ENCODE data around the gene ADCY1.

ADCY1 gene

DNA sequence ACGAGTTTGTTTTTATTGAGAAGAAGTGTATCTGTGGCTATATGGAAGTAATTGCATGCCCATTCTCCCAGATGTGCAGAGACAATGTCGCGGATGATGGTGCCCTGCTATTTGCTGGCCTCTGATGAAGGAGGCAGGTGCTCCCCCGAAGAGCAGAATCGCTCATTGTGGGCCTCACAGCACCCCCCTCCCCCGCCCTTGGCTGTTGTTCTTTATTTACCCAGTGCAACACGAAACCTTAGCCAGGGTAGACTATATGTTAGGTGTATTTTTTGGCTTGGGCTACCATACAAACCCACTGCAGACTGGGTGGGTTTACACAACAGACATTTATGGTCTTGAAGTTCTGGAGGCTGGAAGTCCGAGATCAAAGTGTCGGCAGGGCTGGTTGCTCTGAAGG is 3.4 kb upstream of the ADCY1 start:
- Mint-ChIP-seq H3K4me3 (no peak overlapping the region), H3K27ac (no peak overlapping the region), H3K4me1 (no peaks in the 10 kb centered on the region), H3K36me3 (no peaks in the 10 kb centered on the region), H3K27me3 (peaks cover 44% of the 10 kb centered on the region), H3K9me3 (no peaks in the 10 kb centered on the region)
- no peak for ATAC-seq

- no peak overlapping the region for H3K4me3 Mint-ChIP-seq
- H3K27ac Mint-ChIP-seq = no peak overlapping the region
- H3K36me3 Mint-ChIP-seq = no peaks in the 10 kb centered on the region
- H3K4me1 Mint-ChIP-seq = no peaks in the 10 kb centered on the region
- ATAC-seq = no peak
- H3K9me3 Mint-ChIP-seq = no peaks in the 10 kb centered on the region
- peaks cover 53% of the 10 kb centered on the region for H3K27me3 Mint-ChIP-seq
Measured at GRCh38 chr7:45573204-45573603, 964 bp upstream of the ADCY1 start.

- H3K27me3 Mint-ChIP-seq = peaks cover 53% of the 10 kb centered on the region
- no peaks in the 10 kb centered on the region for H3K4me1 Mint-ChIP-seq
- H3K36me3 Mint-ChIP-seq = no peaks in the 10 kb centered on the region
- H3K9me3 Mint-ChIP-seq = no peaks in the 10 kb centered on the region
- H3K4me3 Mint-ChIP-seq = no peak overlapping the region
- ATAC-seq = no peak
- H3K27ac Mint-ChIP-seq = no peak overlapping the region
Measured at GRCh38 chr7:45574416-45574668, 174 bp downstream of the ADCY1 start.

DNA sequence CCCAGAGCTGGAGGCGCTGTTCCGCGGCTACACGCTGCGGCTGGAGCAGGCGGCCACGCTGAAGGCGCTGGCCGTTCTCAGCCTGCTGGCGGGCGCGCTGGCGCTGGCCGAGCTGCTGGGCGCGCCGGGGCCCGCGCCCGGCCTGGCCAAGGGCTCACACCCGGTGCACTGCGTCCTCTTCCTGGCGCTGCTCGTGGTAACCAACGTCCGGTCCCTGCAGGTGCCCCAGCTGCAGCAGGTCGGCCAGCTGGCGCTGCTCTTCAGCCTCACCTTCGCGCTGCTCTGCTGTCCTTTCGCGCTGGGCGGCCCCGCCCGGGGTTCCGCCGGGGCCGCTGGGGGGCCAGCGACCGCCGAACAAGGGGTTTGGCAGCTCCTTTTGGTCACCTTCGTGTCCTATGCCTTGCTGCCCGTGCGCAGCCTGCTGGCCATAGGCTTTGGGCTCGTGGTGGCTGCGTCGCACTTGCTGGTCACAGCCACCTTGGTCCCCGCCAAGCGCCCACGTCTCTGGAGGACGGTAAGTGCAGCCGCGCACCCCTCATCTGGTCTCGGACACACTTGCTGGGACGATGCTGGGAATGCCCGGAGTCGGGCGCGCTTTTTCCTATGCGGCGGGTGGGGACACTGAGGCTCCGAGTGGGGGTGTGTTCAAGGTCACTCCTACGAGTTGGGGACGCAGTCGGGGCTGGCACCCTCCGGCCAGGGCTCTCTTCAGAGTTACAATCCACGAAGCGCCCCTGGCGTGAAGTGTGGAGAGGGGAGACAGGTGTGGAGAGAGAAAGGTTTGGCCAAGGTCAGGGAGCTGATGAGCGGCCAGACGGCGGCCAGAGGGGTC is 717 bp downstream of the ADCY1 start:
- Mint-ChIP-seq H3K27me3 (peaks cover 51% of the 10 kb centered on the region), H3K9me3 (no peaks in the 10 kb centered on the region), H3K27ac (no peak overlapping the region), H3K36me3 (no peaks in the 10 kb centered on the region), H3K4me3 (no peak overlapping the region), H3K4me1 (no peaks in the 10 kb centered on the region)
- no peak for ATAC-seq

GRCh38 chr7:45575501-45576248 is 1.5 kb downstream of the ADCY1 start:
- Mint-ChIP-seq H3K27me3 (peaks cover 43% of the 10 kb centered on the region), H3K4me3 (no peak overlapping the region), H3K4me1 (no peaks in the 10 kb centered on the region), H3K36me3 (no peaks in the 10 kb centered on the region), H3K27ac (no peak overlapping the region), H3K9me3 (no peaks in the 10 kb centered on the region)
- ATAC-seq = no peak

DNA sequence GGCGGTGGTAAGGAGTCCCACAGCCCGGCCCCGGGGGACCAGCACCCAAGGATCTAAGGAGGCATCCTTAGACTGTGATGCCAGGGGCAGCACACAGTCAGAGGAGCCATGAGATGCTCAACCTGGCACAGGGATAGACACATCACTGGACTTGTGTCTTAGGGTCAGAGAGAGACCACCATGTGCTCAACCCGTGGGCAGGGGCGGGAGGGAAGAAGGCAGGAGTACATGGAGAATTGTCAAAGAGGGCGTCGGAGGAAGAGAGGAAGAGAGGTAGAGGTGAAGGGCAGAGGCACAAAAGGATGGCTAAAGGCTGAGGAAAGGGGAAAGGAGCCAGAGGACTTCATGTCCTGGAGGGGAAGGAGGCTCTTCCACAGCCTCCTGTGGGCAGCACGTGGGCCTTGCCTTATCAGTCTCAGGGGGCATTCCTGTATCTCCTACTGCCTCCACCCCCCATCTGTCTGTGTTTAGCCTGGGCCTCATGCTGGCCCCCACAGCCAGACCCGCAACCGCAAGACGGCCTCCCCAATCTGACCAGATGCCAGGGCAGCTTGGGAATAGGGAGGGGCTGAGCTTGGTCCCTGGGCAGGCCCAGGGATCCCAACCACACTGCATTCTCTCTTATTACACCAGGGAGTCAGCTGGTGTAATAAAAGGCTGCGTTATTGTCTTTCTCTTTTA is 2.2 kb downstream of the ADCY1 start:
- Mint-ChIP-seq H3K27ac (no peak overlapping the region), H3K4me1 (no peaks in the 10 kb centered on the region), H3K27me3 (peaks cover 42% of the 10 kb centered on the region), H3K36me3 (no peaks in the 10 kb centered on the region), H3K4me3 (no peak overlapping the region), H3K9me3 (no peaks in the 10 kb centered on the region)
- ATAC-seq = no peak

DNA sequence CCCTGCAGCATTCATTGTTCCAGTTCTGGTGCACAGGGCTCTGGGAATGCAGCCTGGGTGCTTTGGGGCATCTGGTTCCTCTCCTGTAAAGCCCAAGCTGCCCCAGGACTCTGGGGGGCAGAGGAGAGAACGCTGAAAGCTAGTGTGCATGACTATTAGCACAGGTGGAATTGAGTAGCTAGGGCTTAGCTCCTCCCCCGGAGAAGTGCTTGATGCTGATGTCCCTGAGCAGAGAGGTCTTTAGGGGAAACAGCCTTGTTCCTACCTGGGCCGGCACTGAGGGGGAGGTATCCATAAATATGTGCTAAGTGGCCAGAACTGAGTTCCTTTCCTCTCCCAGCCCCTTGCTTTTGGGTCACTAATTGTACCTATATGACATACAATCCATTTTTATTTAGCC is 3.9 kb downstream of the ADCY1 start:
- no peak overlapping the region for H3K27ac Mint-ChIP-seq
- no peaks in the 10 kb centered on the region for H3K36me3 Mint-ChIP-seq
- peaks cover 32% of the 10 kb centered on the region for H3K27me3 Mint-ChIP-seq
- no peak for ATAC-seq
- H3K4me1 Mint-ChIP-seq = no peaks in the 10 kb centered on the region
- H3K9me3 Mint-ChIP-seq = no peaks in the 10 kb centered on the region
- no peak overlapping the region for H3K4me3 Mint-ChIP-seq

- H3K27me3 Mint-ChIP-seq = peaks cover 28% of the 10 kb centered on the region
- no peaks in the 10 kb centered on the region for H3K9me3 Mint-ChIP-seq
Measured at GRCh38 chr7:45578467-45578866, 4.3 kb downstream of the ADCY1 start.

DNA sequence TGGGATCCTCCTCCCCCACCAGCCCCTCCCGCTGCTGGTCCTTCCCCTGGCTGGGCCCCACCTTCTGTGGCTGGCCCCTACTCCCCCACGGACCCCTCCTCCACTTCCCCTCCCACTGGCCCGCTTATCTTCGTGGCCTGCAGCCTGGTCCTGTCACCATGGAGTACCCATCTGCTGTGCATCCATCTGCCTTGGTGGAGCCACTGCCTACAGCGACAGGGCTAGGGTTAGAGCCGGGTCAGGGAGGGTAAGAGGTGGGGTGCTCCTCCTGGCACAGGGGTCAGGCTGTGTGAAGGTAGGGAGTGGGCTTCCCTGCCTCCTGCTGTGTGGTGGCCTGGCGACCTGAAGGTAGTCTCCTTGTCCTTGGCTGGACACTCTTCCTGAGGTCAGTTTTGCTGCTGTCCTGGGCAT is 5.2 kb downstream of the ADCY1 start:
- no peak overlapping the region for H3K4me3 Mint-ChIP-seq
- H3K36me3 Mint-ChIP-seq = no peaks in the 10 kb centered on the region

More at GRCh38 chr7:45578467-45578866, 4.3 kb downstream of the ADCY1 start:
- H3K4me1 Mint-ChIP-seq = no peaks in the 10 kb centered on the region
- ATAC-seq = no peak
- H3K36me3 Mint-ChIP-seq = no peaks in the 10 kb centered on the region
- no peak overlapping the region for H3K4me3 Mint-ChIP-seq
- no peak overlapping the region for H3K27ac Mint-ChIP-seq

DNA sequence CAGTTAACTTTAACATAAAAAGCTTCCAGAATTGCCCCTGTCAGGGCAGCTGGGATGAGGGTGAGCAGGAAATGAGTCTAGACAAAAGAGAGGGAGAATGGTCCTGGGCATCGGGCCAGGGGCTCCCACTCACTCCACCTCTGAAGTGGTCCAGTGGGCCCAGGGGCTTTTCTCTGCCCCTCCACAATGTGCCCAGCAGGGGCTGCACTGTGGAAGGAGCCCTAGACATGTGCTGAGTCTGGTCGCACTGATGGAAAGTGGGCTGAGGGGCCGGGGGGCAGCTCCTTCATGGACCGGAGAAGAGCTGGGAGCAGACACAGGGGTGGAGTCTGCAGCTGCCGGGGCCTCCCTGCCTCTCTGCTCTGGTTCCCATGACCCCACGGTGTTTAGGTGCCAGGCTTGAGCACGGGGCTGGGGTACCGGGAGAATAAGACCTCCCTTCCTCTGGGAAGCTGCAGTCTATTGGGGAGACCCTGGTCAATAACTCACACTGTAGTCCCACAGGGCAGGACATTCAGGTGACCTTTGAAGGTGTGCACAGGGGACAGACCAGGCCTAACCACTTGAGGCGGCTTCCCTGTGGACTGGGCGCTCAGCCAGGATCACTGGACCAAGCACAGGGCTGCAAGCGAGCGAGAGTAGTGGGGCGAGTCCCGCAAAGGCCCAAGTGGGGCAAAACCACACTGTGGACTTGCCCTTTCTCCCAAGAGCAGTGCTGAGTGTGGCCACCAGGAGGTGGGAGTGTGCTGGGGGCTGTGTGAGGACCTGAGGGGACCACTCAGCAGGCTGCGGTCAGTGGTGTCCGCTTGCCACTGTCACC is 6.1 kb downstream of the ADCY1 start:
- Mint-ChIP-seq H3K27ac (no peak overlapping the region), H3K4me1 (no peaks in the 10 kb centered on the region), H3K36me3 (no peaks in the 10 kb centered on the region), H3K4me3 (no peak overlapping the region), H3K9me3 (no peaks in the 10 kb centered on the region), H3K27me3 (peaks cover 16% of the 10 kb centered on the region)
- ATAC-seq = no peak

More for the DNA sequence above, 5.2 kb downstream of the ADCY1 start:
- Mint-ChIP-seq H3K27me3 (peaks cover 21% of the 10 kb centered on the region), H3K4me1 (no peaks in the 10 kb centered on the region), H3K27ac (no peak overlapping the region), H3K9me3 (no peaks in the 10 kb centered on the region)
- no peak for ATAC-seq

GRCh38 chr7:45581271-45581780 is 7.2 kb downstream of the ADCY1 start:
- ATAC-seq = no peak
- H3K9me3 Mint-ChIP-seq = no peaks in the 10 kb centered on the region
- no peaks in the 10 kb centered on the region for H3K4me1 Mint-ChIP-seq
- no peaks in the 10 kb centered on the region for H3K36me3 Mint-ChIP-seq
- H3K27ac Mint-ChIP-seq = no peak overlapping the region
- no peak overlapping the region for H3K4me3 Mint-ChIP-seq
- H3K27me3 Mint-ChIP-seq = peaks cover 5% of the 10 kb centered on the region

GRCh38 chr7:45582136-45582749 is 8.1 kb downstream of the ADCY1 start:
- no peak for ATAC-seq
- no peaks in the 10 kb centered on the region for H3K9me3 Mint-ChIP-seq
- H3K36me3 Mint-ChIP-seq = no peaks in the 10 kb centered on the region
- no peak overlapping the region for H3K4me3 Mint-ChIP-seq
- no peaks in the 10 kb centered on the region for H3K27me3 Mint-ChIP-seq
- H3K27ac Mint-ChIP-seq = no peak overlapping the region
- H3K4me1 Mint-ChIP-seq = no peaks in the 10 kb centered on the region

GRCh38 chr7:45582868-45583277 is 8.7 kb downstream of the ADCY1 start:
- no peaks in the 10 kb centered on the region for H3K36me3 Mint-ChIP-seq
- H3K9me3 Mint-ChIP-seq = no peaks in the 10 kb centered on the region
- H3K4me1 Mint-ChIP-seq = no peaks in the 10 kb centered on the region
- H3K27ac Mint-ChIP-seq = no peak overlapping the region
- no peak for ATAC-seq
- H3K4me3 Mint-ChIP-seq = no peak overlapping the region
- H3K27me3 Mint-ChIP-seq = no peaks in the 10 kb centered on the region

DNA sequence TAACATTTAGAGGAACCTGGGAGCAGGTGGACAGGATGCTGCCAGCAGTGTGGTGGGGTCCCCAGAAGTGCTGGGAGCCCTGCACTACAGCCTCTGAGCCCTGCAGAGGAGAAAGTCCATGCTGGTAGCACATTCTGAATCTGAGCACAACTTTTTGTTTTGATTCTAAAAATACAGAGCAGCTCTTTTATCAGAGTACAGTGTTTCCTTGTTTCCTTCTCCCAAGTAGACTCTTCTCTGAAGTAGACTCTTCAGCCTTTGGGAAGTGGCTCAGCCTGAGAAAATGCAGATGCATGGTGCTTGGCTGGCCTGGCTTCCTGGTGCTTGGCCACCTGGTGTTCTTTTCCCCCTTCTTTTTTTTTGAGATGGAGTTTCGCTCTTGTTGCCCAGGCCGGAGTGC is 9.1 kb downstream of the ADCY1 start:
- Mint-ChIP-seq H3K4me1 (no peaks in the 10 kb centered on the region), H3K9me3 (no peaks in the 10 kb centered on the region), H3K27ac (no peak overlapping the region), H3K36me3 (no peaks in the 10 kb centered on the region), H3K27me3 (no peaks in the 10 kb centered on the region), H3K4me3 (no peak overlapping the region)
- ATAC-seq = no peak

All from stimulated activated memory B cell treated with anti-CD40 and anti-IgM and Interleukin-4, amounts not matched to agents 10 μg/mL and 1 μg/mL and 100 μg/mL, for 72 hours (primary cell).